GM19238 (cell line): ENCODE results near the gene MBD5.

Experiments used
- DNase-seq: peaks from one replicate; pipeline ENCODE4 v3.0.0; 2011; ENCODE audit warnings: low spot score; ENCODE audit not compliant: insufficient read length

Gene MBD5

DNA sequence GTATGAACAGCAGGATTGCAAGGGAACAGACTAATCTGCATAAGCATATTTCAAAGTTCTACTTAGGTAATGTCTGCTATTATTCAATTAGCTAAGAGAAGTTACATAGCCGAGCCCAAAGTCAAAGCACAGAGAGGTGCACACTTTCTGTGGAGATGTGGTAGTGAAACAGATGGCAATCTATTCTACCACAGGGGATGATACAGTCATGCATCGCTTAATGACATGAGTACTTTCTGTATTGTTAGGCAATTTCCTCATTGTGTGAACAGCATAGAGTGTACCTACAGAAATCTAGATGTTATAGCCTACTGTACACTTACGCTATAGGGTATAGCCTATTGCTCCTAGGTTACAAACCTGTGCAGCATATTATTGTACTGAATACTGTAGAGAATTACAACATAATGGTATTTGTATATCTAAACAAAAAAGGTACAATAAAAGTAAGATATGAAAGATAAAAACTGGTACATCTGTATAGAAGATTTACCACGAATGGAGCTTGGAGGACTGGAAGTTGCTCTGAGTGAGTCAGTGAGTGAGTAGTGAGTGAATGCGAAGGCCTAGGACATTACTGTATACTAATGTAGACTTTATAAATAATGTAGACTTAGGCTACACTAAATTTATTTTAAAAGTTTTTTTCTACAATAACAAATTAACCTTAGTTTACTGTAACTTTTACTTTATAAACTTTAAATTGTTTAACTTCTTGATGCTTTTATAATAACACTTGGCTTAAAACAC lies 197.6 kb downstream of the MBD5 start:
- no peak for DNase-seq

DNA sequence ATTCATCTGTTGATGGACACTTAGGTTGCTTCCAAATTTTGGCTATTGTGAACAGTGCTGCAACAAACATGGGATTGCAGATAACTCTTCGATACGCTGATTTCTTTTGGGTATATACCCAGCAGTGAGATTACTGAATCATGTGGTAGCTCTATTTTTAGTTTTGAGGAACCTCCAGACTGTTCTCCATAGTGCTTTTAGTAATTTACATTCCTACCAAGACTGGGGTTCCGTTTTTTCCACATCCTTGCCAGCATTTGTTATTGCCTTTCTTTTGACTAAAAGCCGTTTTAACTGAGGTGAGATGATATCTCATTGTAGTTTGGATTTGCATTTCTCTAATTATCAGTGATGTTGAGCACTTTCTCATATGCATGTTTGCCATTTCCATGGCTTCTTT lies 200.3 kb downstream of the MBD5 start:
- no peak for DNase-seq

DNA sequence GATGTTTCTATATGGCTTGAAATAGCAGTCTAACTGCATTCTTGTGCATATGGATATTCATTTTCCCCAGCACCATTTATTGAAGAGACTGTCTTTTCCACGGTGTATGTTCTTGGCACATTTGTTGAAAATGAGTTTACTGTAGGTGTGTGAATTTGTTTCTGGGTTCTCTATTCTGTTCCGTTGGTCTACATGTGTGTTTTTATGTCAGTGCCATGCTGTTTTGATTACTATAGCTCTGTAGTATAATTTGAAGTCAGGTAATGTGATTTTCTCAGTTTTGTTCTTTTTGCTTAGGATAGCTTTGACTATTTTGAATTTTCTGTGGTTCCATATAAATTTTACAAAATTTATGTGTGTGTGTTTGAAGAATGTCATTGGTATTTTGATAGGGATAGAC lies 201.0 kb downstream of the MBD5 start:
- DNase-seq = no peak

DNA sequence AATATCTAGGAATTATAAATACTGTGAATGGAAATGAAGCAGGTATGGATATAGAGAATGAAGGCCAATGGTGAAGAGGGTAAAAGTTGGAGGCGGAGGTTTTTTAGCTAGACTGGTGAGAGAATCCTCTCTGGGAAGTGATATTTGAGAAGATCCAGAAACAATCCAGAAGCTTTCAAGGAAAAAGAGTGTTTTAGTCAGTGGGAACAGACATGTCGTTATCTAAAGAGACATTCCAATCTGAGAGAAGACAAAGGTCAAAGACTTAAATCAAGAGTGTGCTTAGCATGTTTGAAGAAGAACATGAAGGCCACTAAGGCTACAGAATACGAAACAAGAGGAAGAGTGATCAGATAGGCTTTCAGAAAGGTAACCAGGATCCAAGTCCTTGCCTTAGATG lies 211.0 kb downstream of the MBD5 start:
- no peak for DNase-seq

DNA sequence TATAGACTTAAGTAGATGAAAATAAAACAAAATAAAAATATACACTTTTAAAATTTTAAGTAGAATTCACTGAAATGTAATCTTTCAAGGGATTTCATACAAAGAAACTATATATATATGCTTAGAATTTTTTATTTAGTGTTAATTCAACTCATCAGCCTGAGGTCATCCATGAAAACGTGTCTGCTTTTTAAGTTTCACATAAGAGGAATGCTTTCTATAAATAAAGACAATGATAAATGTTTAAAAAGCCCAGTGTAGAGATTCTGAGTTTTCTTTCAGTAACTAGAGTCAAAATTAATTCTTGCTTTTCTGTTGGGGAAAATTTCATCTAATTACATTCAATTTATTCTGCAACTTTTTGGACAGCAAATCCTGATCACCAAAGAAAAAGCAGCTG lies 213.3 kb downstream of the MBD5 start:
- DNase-seq = no peak

DNA sequence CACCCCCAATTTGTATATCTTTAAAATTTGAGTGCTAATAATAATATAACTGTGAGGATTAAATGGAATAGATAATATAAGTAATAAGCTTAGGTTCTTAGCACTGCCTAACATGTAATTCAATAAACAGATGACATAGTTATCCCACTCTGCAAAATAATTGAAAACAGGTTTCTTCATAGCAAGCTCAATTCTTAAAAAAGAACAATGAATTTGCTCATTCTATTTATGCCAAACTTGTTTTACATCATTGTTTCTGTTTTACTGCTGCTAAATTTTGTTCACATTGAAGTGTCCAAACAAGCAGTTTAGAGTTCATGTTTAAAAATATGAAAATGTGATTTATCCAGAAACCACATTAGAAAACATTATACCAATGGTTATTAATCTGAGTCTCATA lies 217.0 kb downstream of the MBD5 start:
- no peak for DNase-seq

DNA sequence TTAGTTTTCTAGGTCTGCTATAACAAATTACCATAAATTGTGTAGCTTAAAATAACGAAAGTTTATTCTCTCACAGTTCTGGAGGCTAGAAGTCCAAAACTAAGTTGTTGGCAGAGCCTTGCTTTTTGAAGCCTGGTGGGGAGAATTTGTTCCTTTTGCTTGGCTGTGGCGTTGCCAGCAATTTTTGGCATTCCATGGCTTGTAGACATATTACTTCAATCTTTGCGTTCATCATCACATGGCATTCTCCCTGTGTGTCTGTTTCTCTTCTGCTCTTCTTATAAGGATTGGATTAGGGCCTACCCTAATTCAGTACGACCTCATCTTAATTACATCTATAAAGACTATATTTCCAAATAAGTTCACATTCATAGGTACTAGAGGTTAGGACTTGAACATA lies 217.7 kb downstream of the MBD5 start:
- DNase-seq = no peak

DNA sequence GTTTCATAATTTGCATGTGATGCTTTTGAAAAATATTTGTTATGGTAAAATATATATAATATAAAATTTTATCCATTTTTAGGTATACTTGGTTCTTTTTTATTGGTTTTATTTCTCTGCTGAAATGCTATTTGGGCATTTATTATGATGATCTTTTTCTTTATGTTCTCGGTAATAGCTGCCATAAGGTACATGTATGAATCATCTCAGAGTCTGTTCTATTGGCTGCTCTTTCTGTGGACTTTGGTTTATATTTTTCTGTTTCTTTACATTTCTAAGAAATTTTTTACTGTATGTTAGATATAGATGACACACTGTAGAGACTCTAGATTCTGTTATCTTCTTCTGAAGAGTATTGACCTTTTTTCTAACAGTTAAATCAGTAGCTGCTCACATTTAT lies 219.9 kb downstream of the MBD5 start:
- no peak for DNase-seq

DNA sequence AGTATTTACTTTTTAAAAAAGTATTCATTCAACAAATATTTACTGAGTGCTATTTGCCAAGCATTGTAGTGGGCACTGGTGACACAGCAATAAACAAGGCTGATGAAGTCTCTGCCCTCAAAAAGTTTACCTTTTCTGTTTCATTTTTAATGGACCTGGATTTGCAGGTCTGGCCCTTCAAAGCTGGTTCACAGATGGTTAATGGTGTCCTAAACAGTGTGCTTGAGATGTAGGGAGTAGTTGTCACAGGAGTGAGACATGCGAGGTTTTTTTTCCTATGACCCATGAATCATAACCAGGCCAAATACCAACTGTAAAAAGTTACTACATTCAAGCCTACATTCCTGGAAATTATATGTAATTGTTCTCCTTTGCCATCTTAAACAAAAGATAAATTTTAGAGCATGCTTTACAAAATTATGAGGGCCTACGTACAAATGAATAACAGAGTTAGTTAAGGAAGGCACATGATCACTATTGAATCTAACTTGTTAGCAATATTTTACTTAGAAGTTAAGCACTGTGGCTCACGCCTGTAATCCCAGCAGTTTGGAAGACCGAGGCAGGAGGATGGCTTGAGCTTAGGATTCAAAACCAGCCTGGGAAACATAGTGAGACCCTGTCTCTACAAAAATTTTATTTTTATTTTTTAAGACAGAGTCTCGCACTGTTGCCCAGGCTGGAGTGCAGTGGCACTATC lies 223.9 kb downstream of the MBD5 start:
- no peak for DNase-seq

DNA sequence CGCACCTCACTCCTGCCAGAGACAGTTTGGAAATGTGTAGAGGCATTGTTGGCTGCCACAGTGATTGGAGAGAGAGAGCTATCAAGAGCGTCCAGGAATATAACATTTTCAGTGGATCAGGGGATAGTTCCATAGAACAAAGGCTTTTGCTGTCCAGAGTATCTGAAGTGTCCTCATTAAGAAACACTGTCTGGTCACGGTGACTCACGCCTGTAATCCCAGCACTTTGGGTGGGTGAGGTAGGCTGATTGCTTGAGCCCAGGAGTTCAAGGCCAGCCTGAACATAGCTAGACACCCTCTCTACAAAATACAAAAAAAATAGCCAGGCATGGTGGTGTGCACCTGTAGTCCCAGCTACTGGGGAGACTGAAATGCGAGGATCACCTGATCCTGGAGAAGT lies 231.1 kb downstream of the MBD5 start:
- DNase-seq = no peak

DNA sequence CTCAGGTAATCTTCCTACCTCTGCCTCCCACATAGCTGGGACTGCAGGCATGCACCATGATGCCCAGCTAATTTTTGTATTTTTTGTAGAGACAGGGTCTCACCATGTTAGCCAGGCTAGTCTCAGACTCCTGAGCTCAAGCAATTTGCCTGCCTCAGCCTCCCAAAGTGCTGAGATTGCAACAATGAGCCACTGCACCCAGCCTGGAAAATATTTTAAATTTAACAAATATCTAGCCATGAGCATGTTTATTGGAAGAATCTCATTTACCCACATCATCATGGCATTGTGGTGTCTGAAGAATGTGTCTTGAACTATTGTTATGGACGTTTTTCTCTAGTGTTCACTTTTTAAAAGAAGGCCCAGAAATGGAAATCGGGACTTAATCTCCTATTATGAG lies 231.8 kb downstream of the MBD5 start:
- no peak for DNase-seq

DNA sequence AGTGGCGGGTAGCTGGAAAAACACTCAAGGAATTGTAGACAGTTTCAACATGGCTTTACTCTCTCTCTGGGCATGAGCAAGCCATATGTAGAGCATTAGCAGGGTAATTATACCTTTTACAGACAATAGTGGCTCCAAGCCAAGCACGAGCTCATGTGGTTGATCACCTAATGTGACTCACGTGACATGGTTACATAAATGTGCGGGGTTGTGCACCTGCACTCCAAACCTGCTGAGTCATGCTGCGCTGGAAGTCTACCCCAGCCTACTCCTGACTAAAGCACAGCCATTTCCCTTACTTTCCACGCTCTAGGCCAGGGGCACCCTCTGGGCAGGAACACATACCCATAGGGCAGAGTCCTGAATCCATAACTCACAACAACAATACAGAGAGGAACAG lies 232.8 kb downstream of the MBD5 start:
- DNase-seq = no peak

DNA sequence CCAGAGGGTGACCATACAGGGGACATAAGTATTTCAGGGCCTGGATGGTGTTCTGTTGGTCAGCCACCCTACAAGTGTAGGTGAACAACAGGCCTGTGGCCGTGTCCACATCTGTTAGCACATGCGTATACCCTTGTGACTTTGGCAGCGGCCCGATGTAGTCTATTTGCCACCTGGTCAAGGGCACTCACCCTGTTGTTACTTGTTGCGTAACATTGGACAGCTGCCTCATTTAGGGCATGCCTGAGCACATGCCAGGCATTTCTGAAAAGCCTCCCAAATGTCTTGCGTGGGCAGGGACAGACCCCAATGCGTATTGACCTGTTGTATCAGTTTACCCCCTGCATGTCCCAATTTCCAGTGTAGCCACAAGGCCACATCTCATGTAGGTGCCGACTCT lies 235.0 kb downstream of the MBD5 start:
- DNase-seq = no peak

DNA sequence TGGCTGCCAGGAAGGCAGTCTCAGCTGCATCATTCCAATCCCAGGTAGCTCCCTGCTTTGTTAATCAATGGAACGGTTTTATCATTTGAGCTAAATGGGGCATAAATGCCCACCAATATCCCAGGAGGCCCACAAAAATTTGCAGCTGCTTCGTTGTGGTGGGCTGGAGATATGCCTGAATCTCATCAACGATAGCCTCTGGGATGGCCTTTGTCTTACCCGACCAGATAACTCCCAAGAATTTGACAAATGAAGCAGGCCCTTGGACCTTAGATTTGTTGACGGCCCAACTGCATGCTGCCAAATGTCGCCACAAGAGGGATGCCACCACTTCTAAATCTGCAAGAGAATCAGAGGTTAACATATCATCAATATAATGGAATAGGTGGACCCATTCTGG lies 236.4 kb downstream of the MBD5 start:
- DNase-seq = no peak

DNA sequence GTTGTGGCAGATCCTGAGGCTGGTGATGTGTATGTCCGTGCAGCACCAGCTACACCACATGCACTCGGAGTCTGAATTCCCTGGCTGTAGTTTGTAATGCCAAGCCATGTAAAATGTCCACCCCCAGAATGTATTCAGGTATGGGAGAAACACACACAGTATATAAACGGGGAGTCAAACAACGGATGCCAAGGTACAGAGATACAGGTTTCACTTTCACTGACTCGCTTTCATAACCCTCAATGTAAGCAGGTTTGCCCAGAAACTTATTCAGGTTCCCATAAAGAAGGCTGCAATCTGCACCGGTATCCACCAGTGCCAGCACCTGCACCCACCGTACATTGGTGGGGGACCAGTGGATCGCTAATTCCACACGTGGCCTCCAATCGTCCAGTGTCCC lies 237.2 kb downstream of the MBD5 start:
- no peak for DNase-seq

DNA sequence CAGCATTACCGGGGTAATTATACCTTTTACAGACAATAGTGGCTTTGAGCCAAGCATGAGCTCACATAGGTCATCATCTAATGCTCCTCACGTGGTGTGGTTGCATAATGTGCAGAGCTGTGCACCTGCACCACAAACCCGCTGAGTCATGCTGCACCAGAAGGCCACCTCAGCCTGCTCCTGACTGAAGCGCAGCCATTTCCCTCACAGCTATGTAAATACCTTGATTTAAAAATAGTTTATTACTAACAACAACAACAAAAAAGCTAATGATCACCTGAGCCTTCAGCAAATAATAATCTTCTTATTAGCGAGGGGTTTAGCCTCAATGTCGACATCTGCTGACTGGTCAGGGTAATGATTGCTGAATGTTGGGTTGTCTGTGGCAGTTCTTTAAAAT lies 238.8 kb downstream of the MBD5 start:
- DNase-seq = no peak

DNA sequence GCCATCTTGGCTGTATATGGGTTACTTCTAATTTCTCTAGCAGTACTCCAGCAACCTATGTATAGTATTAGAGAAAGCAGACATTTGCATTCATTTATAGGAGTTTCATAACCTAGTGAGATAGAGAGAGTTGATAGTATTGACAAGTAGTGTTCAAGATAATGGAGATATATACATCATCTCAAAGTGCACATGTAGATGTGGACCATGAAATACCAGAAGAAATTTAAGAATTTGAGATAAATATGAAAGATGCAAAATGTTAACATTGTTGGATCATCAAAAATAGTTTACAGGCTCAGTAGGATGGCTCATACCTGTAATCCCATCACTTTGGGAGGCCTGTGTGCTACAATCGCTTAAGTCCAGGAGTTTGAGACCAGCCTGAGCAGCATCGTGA lies 243.0 kb downstream of the MBD5 start:
- no peak for DNase-seq

DNA sequence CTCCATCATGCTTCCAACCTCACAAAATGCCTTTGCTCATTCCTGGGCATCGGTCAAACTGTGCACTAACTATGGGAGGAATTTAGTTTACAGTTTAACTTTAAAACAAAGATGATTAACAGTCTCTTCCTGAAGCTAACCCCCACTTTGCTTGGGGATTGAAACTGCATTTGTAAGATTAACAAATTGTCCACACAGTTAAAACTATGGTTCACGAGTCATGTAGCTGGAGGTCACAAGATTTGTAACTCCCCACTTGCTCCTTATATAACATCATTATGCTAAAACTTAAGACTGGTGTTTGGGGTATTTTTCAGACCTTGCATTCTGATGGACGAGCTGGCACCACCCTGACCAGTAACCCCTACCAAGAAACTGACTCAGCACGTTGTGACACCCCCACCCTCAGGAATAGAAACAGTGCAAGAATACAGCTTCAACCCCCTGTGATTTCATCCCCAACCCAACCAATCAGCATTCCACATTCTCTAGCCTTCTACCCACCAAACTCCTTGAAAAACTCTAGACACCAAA lies 252.3 kb downstream of the MBD5 start:
- no peak for DNase-seq

DNA sequence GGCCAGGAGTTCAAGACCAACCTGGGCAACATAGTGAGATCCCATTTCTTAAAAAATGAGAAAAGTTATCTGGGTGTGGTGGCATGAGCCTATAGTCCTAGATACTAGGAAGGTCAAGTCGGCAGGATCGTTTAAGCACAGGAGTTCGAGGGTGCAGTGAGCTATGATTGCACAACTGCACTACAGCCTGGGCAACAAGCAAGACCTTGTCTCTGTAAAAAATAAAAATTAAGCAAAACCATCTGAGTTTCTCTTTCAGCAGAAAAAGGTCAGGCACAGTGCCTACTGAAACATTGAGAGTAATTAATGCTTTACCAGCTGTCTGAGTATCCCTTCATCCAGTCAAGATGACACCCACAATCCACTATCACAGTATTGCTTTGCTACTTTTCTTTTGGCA lies 258.3 kb downstream of the MBD5 start:
- DNase-seq = no peak

DNA sequence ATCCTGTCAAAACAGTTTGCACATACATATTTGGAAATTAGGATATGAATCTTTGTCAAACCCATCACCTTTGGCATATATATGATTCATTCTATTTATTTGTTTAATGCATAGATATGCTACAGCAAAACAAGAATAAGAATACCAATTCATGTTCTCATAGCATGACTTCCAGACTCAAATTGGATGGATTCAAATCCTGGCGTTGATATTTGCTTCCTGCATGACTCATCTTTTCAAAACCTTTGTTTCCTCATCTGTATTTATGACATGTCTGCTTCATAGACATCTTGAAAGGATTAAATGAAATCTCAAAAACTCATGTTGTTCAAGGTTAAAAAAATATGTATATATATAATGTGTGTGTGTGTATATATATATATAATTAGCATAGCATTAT lies 261.3 kb downstream of the MBD5 start:
- no peak for DNase-seq

DNA sequence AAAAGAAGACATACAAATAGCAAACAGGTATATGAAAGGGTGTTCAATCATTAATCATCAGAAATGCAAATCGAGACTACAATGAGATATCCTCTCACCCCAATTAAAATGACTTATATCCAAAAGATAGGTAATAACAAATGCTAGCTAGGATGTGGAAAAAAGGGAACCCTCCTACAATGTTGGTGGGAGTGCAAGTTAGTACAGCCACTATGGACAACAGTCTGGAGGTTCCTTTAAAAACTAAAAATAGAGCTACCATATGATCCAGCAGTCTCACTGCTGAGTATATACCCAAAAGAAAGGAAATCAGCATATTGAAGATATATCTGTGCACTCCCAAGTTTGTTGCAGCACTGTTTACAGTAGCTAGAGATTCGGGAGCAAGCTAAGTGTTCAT lies 271.5 kb downstream of the MBD5 start:
- DNase-seq = no peak

DNA sequence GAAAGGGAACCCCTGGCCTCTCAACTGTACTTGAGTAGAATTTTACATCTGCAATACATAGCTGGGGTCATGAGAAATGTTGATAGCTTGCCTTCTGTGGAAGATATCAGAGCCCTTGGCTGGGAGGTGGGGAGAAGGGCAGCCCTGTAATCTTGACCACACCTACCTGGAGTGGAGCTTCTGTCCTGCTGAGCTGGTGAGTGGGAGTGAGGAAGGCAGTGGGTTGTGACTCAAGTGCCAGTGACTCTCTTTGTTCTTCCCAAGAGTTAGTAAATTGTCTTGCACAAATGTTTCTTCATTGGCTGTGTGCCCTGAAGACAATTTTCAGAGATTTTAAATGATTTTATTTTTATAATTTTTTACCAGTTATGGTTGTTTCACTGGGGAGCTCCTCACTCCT lies 277.3 kb downstream of the MBD5 start:
- no peak for DNase-seq

DNA sequence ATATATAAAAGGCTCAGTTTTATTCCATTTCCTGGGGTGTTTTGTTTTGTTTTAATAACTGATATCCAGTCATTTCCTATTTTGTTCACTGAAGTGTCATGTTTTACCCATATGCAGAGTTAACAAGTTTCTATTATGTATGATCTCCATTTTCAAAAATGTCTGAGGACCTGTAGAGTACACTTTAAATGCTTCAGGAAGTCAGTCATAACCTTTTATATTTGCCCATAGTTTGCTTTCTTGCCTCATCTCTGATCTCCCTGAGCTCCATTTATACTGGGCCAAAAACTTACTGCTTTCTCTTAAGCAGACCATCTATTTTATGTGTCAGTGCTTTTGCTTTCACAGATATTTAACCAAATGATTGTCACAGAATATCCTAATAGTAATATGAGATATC lies 278.7 kb downstream of the MBD5 start:
- no peak for DNase-seq
